NCI-H1048 (cell line): Measurements from ENCODE around the gene FTSJ3.
"Not testable (repeated sequence)": the region's sequence is repeated elsewhere in the genome, so short reads cannot be mapped to it uniquely, and the experiment has no call there.

Experiments
- DNase-seq: peaks from one replicate; lab custom pipeline; 2025; lab: John Stamatoyannopoulos, UW

FTSJ3 gene

GRCh38 chr17:63827801-63828221, 348 bp upstream of the FTSJ3 start:
- no peak for DNase-seq

- DNase-seq, result no peak
Observed at GRCh38 chr17:63826468-63827001, 928 bp downstream of the FTSJ3 start.

- no peak for DNase-seq
Observed at GRCh38 chr17:63824362-63824761, 3.1 kb downstream of the FTSJ3 start.

GRCh38 chr17:63823659-63824331, 3.7 kb downstream of the FTSJ3 start:
- no peak for DNase-seq

GRCh38 chr17:63822537-63822936, 4.9 kb downstream of the FTSJ3 start:
- DNase-seq, result no peak

GRCh38 chr17:63821804-63822203, 5.7 kb downstream of the FTSJ3 start:
- no peak for DNase-seq

GRCh38 chr17:63820963-63821561, 6.4 kb downstream of the FTSJ3 start:
- no peak for DNase-seq

GRCh38 chr17:63819585-63820537, 7.6 kb downstream of the FTSJ3 start:
- DNase-seq, result no peak

GRCh38 chr17:63819131-63819530, 8.3 kb downstream of the FTSJ3 start:
- no peak for DNase-seq

GRCh38 chr17:63817736-63818385, 9.6 kb downstream of the FTSJ3 start:
- DNase-seq, result no peak

GRCh38 chr17:63816669-63817068, 10.8 kb downstream of the FTSJ3 start:
- DNase-seq, result no peak

- no peak for DNase-seq
Observed at GRCh38 chr17:63816123-63816522, 11.3 kb downstream of the FTSJ3 start.

- no peak for DNase-seq
Observed at GRCh38 chr17:63809970-63810369, 17.5 kb downstream of the FTSJ3 start.

GRCh38 chr17:63805591-63805990, 21.9 kb downstream of the FTSJ3 start:
- no peak for DNase-seq

- DNase-seq, result no peak
Observed at GRCh38 chr17:63804328-63804727, 23.1 kb downstream of the FTSJ3 start.

- DNase-seq, result no peak
Observed at GRCh38 chr17:63800783-63801182, 26.7 kb downstream of the FTSJ3 start.

GRCh38 chr17:63798572-63799106, 28.8 kb downstream of the FTSJ3 start:
- no peak for DNase-seq

GRCh38 chr17:63796375-63796774, 31.1 kb downstream of the FTSJ3 start:
- not testable (repeated sequence) for DNase-seq

GRCh38 chr17:63792055-63792729, 35.3 kb downstream of the FTSJ3 start:
- no peak for DNase-seq

- no peak for DNase-seq
Observed at GRCh38 chr17:63790057-63790456, 37.4 kb downstream of the FTSJ3 start.
